HFF-Myc (cell line): ENCODE results near the gene ZRANB1.

Source experiments
- DNase-seq: peaks from one replicate; pipeline ENCODE4 v3.0.0-alpha.2; 2011; ENCODE audit warnings: low read depth; ENCODE audit errors: extremely low read depth
- H3K4me3 ChIP-seq: replicated peaks from 2 replicates; pipeline ENCODE4 v1.5.1; 2011; ENCODE audit warnings: low read depth, mild to moderate bottlenecking, control low read depth, low read length
- TF ChIP-seq, protein P1 (sequence below): IDR thresholded peaks from 2 replicates; pipeline ENCODE4 v1.5.1; 2012; ENCODE audit warnings: mild to moderate bottlenecking, low read depth, low read length, control low read depth; ENCODE audit errors: missing control alignments

The ZRANB1 gene

DNA sequence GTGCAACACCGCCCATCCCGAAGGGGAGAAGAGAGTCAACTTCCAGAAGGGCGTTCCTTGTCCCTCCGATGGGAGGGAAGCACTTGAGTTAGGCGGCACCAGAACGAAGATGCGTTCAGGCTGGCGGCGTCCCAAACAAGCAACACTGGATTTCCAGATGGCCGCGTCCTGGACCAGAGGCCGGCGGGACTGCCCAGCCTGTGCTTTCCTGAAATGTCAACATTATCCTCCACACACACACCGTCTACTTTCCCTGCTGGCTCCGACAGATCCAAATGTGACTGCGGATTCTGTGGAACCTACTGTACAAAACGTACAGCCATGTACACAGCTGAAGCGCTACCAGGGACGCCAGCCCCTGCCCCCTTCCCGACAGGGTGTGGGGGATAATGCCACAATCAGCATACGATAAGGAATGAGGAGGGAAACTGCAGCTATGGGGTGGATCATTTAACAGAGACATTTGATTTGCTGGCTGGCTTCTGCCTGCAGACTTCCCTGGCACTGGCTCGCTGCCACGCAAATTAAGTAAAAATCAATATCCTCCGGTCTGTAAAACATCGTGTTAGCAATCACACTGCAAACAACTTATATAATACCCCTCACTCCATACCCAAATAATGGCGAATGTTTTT, 82.1 kb downstream of the ZRANB1 start:
- TF ChIP-seq, protein P1, sequence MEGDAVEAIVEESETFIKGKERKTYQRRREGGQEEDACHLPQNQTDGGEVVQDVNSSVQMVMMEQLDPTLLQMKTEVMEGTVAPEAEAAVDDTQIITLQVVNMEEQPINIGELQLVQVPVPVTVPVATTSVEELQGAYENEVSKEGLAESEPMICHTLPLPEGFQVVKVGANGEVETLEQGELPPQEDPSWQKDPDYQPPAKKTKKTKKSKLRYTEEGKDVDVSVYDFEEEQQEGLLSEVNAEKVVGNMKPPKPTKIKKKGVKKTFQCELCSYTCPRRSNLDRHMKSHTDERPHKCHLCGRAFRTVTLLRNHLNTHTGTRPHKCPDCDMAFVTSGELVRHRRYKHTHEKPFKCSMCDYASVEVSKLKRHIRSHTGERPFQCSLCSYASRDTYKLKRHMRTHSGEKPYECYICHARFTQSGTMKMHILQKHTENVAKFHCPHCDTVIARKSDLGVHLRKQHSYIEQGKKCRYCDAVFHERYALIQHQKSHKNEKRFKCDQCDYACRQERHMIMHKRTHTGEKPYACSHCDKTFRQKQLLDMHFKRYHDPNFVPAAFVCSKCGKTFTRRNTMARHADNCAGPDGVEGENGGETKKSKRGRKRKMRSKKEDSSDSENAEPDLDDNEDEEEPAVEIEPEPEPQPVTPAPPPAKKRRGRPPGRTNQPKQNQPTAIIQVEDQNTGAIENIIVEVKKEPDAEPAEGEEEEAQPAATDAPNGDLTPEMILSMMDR: no peak
- no peak overlapping the region for H3K4me3 ChIP-seq
- DNase-seq: no peak

DNA sequence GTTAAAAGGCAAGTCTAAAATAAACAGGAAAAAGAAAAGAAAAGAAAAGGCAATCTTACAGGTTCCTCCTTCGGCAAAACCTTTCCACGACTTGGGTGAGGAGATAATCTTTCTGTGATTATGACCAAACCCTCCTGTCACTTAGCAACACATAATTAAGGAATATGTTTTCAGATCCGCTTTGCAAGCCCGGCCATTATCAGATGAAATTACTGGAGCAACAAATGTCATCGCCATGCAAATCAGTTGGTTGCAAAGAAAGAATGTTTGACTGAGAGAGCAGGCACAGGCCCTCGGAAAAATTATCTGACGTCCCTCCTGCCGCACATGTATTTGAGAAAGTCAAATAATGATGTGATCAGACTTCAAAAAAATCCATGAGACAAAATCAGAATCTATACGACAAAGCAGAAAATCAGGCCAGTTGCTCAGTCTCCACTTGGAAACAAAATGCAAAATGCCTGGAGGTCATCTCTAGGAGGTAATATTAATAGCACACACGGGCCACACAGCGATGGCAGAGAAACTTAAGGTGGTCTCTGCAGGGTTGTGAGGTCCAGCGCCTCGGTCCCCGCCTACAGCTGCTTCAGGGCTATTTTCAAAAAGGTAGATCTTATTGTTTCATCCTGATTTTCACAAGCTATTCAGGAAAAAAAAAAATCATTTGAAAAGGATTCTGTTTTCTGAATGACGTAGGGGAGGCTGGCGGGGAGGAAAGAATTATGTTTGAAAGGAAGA, 82.7 kb downstream of the ZRANB1 start:
- TF ChIP-seq, protein P1: no peak
- no peak overlapping the region for H3K4me3 ChIP-seq
- no peak for DNase-seq

DNA sequence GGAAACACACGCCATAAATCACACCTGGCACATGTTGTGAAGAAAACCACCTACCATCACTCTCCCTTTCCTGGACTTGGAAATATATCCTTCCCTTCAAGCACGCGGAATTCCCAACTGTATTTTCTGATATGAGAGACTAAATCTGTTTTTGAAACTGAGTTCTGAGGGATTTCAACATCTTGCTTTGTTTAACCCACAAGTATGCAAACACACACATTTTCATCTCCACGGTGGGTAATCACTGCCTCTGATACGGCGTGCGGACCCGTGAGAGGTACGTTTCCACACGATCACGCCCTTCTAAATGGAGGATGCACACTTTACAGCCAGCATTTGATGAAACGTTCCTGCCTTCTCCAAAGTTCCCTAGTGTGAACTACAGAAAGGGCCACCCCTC, 83.4 kb downstream of the ZRANB1 start:
- TF ChIP-seq, protein P1: no peak
- no peak overlapping the region for H3K4me3 ChIP-seq
- no peak for DNase-seq

DNA sequence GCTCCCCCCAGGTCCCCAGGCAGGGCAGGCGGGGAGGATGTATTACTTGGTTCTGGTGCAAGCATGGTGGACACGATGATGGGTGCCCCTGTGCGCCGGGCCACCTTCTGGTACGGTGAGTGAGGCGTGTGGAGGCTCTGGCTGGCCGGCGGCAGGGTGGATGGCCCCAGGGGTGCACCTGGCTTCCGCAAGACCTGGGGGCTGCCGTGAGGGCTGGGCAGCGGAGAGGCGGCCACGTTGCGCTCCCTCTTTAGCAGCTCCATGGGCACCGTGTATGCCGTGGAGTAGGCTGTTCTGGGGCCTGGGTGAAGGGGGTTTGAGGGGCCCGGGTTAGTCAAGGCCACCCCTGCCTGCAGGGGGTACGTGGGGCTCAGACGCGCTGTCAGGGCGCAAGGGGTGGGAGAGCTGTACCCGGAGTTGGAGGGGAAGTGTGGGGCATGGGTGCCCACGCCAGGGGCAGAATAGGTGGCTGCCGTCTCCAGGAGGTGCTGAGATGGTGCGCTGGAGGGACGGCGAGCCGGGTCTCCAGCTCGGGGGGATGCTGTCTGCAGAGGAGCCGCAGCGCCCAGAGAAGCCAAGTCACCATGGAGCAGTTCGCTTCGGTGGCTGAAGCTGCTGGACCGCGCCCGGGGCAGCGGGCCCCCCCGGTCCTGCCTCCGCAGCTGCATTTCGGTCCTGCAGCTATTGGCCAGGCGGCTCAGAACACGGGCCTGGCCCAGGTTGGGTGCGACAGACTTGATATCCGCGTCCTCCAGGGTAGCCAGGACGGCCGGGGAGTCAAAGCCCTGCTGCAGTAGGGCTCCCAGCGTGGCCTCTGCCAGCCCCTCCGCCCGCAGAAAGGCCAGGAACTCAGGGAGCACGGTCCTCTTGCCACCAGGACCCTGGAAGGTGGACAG, 84.4 kb downstream of the ZRANB1 start:
- no peak for DNase-seq
- TF ChIP-seq, protein P1: no peak
- H3K4me3 ChIP-seq: no peak overlapping the region

DNA sequence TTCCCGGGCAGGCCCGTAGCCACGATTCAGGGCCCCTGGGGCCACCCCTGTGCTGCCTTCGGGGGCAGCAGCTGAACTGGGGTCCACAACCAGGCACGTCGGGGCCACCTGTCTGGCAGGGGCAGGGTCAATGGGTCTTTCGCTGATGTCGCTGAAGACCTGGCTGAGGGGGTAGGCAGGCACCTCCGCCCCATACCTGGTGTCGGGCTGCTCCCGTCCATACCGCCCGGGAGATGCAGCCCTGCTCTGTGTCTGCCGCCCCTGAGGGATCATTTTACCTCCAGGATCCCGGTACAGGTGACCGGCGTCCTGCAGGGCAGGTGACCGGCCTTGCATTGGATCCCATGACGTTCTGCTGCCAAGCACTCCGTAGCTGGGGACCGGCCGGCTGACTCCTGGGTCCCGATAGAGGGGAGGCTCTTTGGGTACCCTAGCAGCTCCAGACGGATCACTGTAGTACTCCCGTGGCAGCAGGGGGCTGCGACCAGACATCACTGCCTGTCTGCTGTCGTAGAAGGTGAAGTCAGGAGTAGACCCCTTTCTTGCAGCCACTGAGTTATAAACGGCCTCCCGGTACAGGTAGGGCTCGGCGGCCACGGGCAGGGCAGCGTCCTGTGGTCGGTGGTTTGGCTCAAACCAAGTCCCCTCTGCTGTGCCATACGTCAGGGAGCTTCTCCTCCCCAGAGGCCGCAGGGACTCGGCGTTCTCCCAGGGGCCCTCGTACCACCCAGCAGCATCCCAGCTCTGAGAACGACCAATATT, 85.2 kb downstream of the ZRANB1 start:
- TF ChIP-seq, protein P1: no peak
- DNase-seq: no peak
- no peak overlapping the region for H3K4me3 ChIP-seq
